ENCODE results near the gene KRT84. TPM values are rescaled to one million over a fixed set of nuclear protein-coding genes. Genes with fewer than 3 reads are reported as not detected.
A peak's percentile ranks its signal among the peaks of the same experiment; 100 is the strongest.

Gene KRT84
- total and polyA plus RNA-seq, 2 of the 4 experiments (the other 2 are of a cell fraction), result not detected

- no peak overlapping the region for H4K8ac ChIP-seq (ENCODE audit: low read depth in 2 of 2, low read length in 2 of 2)
- in situ Hi-C loops (cut with MboI; ENCODE audit: low sequenced_read_pairs), result no loop called here
- no peak overlapping the region for H3K4ac ChIP-seq (ENCODE audit: low read depth, low read length)
- no peak overlapping the region for H2BK15ac ChIP-seq (ENCODE audit: low read depth, low read length)
- H3K9me3 ChIP-seq (ENCODE audit: control insufficient read depth, insufficient read depth, low read length), result no peaks in the 10 kb centered on the region
- ChIA-PET CTCF (no interaction called here), POLR2A (ENCODE audit: unreplicated experiment) (no interaction called here)
- ATAC-seq (ENCODE audit: low read depth) (no peak), DNase-seq (peak; percentile 4)
- no peak overlapping the region for H3K27ac ChIP-seq (ENCODE audit: insufficient read depth, low read length)
- H3K27me3 ChIP-seq (ENCODE audit: control insufficient read depth, insufficient read depth, low read length), result peaks cover 59% of the 10 kb centered on the region
- no peak overlapping the region for H3K9ac ChIP-seq (ENCODE audit: low read depth, low read length)
- no peak overlapping the region for H3K4me3 ChIP-seq (ENCODE audit: insufficient read depth, low read depth, low read length)
- no peak overlapping the region for H3K23ac ChIP-seq (ENCODE audit: low read depth, low read length)
- H3K4me2 ChIP-seq (ENCODE audit: low read depth, low read length), result no peak overlapping the region
- H3K4me1 ChIP-seq (ENCODE audit: control insufficient read depth, insufficient read depth, low read length), result no peaks in the 10 kb centered on the region
- intact Hi-C loops (cut with micrococcal nuclease), result no loop called here
- dilution Hi-C loops (cut with HindIII; ENCODE audit: low sequenced_read_pairs, unreplicated experiment), result no loop called here
- H3K36me3 ChIP-seq (ENCODE audit: control insufficient read depth, insufficient read depth, low read length), result no peaks in the 10 kb centered on the region
- TF ChIP-seq MXI1 (IDR thresholded peaks at IDR 0.05; ENCODE audit: borderline replicate concordance, low read depth, low read length) (no peak), RCOR1 (IDR thresholded peaks at IDR 0.05; ENCODE audit: insufficient replicate concordance, low read length) (no peak), MAZ (IDR thresholded peaks at IDR 0.05; ENCODE audit: borderline replicate concordance, low read depth, low read length) (no peak), CHD1 (IDR thresholded peaks at IDR 0.05; ENCODE audit: low read depth, low read length) (no peak), USF2 (IDR thresholded peaks at IDR 0.05; ENCODE audit: low read depth, low read length) (no peak), RAD21 (IDR thresholded peaks at IDR 0.05; ENCODE audit: low read length) (no peak), MAFK (IDR thresholded peaks at IDR 0.05; ENCODE audit: low read depth, low read length) (no peak)
- 32% methylated on average over 3 of the region's 6 CpGs; no CpG with 5 or more reads in 1 of the 2 experiments for WGBS, 2 experiments (ENCODE audit: extremely low coverage in 2 of 2, insufficient read length in 1 of 2)
- no peaks in the 10 kb centered on the region for H4K20me1 ChIP-seq (ENCODE audit: insufficient read depth, low read length)
- no peak overlapping the region for H2BK120ac ChIP-seq (ENCODE audit: low read depth, low read length)
- H2BK5ac ChIP-seq (ENCODE audit: low read depth, low read length, poor library complexity, severe bottlenecking), result no peak overlapping the region
- H3K56ac ChIP-seq (ENCODE audit: extremely low read depth, insufficient read depth, low read length), result no peak overlapping the region
- H2AK9ac ChIP-seq (replicated peaks; ENCODE audit: low read depth, low read length, poor library complexity), result no peak overlapping the region
- no peak overlapping the region for H4K91ac ChIP-seq (ENCODE audit: insufficient read depth, low read depth, low read length)
- H3K14ac ChIP-seq (replicated peaks; ENCODE audit: low read depth, low read length), result no peak overlapping the region
- no peaks in the 10 kb centered on the region for H3K79me1 ChIP-seq (ENCODE audit: low read depth in 1 of 2, low read length in 2 of 2)
- H3K18ac ChIP-seq (ENCODE audit: low read depth, low read length), result no peak overlapping the region
- H2AK5ac ChIP-seq (ENCODE audit: low read depth, low read length), result no peak overlapping the region
- no TSS peak for BruUV-seq (replicated peaks)
- H2AFZ ChIP-seq (replicated peaks; ENCODE audit: low read length, poor library complexity), result no peak overlapping the region
- H4K5ac ChIP-seq (ENCODE audit: low read depth, low read length), result no peak overlapping the region
- H2BK20ac ChIP-seq (ENCODE audit: low read depth, low read length), result no peak overlapping the region
- no peaks in the 10 kb centered on the region for H3K9me1 ChIP-seq (ENCODE audit: insufficient read depth, low read length)
Observed at GRCh38 chr12:52349196-52349595, 36.3 kb downstream of the KRT84 start.
